ENCODE measurements around the gene AAMP. TPM values are rescaled to one million over a fixed set of nuclear protein-coding genes. Genes with fewer than 3 reads are reported as not detected.

The AAMP gene
- total RNA-seq, 1 donor from 2014 or later, result 48.4 TPM

- intact Hi-C loops (cut with DNase I), result no loop called here
- ATAC-seq (ENCODE audit: poor library complexity), result no peak
- DNase-seq, result no peak
Observed at GRCh38 chr2:218296200-218296599, 26.3 kb upstream of the AAMP start.

DNA sequence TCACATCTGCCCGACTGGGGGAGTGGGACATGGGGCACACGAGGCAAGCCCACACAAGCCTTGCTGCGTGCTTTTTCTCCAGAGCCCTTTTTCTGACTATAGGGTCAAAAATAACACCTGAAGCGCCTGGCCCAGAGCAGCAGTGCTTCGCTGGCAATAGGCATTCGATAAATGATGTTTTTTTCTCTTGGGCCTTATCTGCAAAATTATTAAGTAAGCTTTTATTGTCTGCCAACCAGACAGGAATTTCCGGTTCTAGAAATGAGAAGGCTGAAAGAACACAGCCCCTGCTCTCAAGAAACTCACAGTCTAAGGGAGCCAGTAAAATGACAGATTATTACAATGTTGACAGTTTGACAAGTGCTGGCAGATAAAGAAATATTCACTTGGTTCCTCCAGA, 25.1 kb upstream of the AAMP start:
- intact Hi-C loops (cut with DNase I), result no loop called here
- ATAC-seq (ENCODE audit: poor library complexity) (no peak), DNase-seq (peak; percentile 18)

DNA sequence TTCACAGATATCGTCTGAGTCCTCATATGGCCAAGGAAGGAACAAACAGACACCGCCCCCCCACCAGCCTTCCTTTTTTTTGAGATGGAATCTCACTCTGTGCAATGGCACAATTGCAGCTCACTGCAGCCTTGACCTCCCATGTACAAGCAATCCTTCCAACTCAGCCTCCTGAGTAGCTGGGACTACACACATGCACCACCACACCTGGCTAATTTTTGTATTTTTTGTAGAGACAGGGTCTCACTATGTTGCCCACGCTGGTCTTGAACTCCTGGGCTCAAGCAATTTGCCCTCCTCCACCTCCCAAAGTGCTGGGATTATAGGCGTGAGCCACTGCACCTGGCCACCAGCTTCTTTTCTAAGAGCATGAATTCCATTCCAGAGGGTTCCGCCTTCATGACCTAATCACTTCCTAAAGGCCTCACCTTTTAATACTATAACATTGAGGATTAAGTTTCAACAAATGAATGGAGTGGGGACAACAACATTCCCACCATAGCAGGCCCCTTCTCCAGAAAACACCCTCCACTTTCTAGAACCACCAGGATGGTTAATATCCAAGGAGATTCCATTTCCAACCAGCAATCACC, 24.6 kb upstream of the AAMP start:
- DNase-seq, result peak; percentile 45
- intact Hi-C loops (cut with DNase I), result no loop called here
- ATAC-seq (ENCODE audit: poor library complexity), result no peak

DNA sequence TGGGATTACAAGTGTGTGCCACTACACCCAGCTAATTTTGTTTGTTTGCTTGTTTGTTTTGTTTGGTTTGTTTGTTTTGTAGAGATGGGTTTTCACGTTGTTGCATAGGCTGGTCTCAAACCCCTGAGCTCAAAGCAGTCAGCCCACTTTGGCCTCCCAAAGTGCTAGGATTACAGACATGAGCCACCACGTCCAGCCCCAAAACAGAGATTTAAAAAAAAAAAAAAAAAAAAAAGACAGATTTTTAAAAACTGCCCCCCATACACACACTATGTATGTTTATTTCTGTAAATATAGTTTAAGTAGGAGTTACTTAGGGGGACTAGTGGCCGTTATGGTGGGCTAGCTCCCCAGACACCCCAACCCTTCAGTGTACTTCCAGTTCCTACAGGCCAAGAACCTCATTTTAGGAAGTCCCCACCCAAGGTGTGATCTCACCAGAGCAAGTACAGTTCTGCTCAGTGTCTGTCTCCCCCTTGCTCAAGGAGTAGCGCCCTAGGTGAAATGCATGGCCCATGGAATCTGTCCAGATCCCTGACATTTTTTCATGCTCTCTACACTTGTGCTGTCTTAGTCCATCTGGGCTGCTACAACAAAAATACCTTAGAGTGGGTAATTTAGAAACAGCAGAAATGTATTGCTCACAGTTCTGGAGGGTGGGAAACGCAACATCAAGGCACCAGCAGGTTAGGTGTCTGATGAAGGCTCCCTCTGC, 23.9 kb upstream of the AAMP start:
- ATAC-seq (ENCODE audit: poor library complexity) (no peak), DNase-seq (peak; percentile 23)
- intact Hi-C loops (cut with DNase I), result no loop called here

DNA sequence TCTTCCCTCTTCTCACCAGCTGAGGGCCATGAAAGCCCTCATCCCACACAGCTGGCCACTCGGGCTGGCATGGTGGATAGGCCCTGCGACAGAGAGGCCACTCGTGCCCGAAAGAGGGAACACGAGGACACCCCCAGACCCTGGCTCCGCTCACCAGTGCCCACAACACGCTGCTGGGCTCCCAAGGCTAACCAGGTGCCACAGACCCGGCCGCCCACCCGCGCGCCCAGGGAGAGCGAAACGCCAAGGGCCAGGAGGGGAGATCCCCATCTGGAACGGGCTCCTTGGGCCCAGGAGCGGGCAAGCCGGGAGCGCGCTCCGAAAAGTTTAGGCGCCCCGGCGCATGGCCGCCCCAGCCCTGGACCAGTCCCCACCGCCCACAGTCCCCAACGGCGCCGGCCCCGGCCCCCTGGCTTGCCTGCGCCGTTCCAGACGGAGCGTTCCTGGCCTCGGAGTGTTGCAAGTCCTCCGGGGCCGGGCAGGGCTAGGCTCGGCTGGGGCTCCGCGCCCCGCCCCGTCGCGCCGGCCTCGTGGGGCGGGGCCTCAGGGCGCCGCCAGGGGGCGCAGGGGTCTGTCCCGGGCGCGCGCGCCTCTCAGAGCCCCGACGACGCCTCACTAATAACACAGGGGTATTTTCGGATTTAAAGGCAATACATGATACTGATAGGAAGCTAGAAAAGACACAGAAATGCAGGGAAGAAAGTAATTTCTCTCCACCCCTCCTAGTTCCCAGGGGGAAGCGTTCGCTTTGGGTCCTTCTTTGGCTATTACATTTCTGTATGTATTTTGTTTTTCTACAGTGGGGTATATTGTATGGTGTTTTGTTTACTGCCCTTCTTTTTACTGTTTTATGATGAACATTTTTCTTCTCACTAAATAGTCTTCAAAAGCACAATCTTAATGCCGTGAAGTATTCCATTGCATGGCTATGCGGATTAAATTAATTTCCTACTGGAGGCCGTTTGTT, 22.4 kb upstream of the AAMP start, which contains the start of gene TMBIM1:
Gene TMBIM1, minus strand, starts transcription at position 456 of the 967 bp plus-strand sequence. CDS start 10,362 bp downstream, outside the sequence.
- peak; percentile 93 for ATAC-seq (ENCODE audit: poor library complexity)

DNA sequence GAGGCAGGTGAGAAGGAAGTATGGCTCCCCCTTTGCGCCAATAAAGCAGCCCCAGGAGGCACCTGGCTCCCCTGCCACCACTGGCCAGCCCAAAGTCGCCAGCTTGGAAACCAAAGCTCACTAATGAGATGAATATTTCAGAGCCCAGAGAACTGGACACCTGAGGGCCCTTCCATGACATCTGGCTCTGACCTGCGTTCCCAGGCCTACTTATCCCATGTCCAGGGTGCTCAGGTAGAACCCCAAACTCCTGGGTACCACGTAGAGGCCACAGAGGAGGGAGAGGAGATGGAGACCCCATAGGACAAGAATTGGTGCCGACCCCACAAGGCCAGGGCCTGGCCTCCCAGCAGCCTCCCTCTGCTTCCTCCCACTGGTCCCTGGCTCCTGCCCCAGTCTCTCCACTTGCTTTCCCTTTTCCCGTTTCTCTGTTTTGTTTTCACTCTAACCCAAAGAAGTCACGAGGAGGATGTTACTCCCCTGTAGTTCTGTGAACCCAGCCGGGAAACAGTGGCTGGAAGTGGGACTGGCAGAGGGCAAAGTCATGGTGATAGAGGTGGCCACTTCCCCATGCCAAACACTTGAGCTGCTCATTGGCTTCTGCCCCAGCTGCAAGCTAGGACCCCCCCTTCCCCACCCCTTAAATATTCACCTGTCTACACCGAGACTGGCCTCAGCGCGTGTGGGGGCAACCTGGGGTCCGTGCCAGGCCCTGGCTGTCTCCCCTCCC, 21.5 kb upstream of the AAMP start:
- ATAC-seq (ENCODE audit: poor library complexity) (peak; percentile 21), DNase-seq (no peak)
- intact Hi-C loops (cut with DNase I), result no loop called here

More for the DNA sequence above, 22.4 kb upstream of the AAMP start, which contains the start of gene TMBIM1:
- peak; percentile 91 for DNase-seq
- intact Hi-C loops (cut with DNase I), result no loop called here

- intact Hi-C loops (cut with DNase I), result no loop called here
- DNase-seq (peak; percentile 45), ATAC-seq (ENCODE audit: poor library complexity) (no peak)
Observed at GRCh38 chr2:218290316-218291261, 20.7 kb upstream of the AAMP start.

DNA sequence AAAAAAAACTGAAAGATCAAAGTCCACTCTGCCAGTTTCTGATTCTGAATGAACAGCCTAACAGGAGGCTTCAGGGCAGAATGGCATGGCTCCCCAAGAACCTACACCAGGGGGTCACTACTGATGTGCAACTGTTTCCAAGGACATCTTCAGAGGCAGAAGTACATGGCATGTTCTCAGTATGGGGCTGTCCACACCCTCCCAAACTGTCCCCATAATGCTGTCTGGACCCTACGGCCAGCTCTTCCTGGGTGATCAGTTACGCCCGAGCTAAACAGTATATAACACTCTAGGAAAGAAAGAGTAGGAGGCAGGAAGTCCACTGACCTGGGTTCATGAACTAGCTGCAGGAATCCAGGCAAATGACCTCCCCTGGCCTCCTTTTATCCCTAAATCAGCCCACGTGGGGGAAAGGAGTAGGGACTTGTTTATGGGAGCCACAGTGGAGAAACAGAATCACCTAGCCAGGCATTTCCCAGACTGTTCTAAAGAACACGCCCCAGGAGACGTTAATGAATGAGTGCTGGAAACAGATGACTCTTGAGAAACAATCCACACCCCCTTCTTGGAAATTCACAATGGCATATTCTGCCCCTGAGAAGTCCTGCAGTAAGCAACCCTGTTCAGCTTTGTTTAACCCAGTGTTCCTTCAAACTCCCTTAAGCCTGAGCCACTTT, 19.8 kb upstream of the AAMP start:
- DNase-seq, result peak; percentile 17
- intact Hi-C loops (cut with DNase I), result loop anchor here (5.0 kb wide), 1 partner anchor 108 kb away; the partner anchor contains the start of gene CTDSP1
- ATAC-seq (ENCODE audit: poor library complexity), result no peak

GRCh38 chr2:218286570-218287459, 16.9 kb upstream of the AAMP start:
- intact Hi-C loops (cut with DNase I), result loop anchor here (5.0 kb wide), 1 partner anchor 110 kb away; the partner anchor contains the start of gene CTDSP1
- DNase-seq (peak; percentile 93), ATAC-seq (ENCODE audit: poor library complexity) (peak; percentile 82)

GRCh38 chr2:218285604-218286003, 15.7 kb upstream of the AAMP start:
- ATAC-seq (ENCODE audit: poor library complexity), result peak; percentile 58
- peak; percentile 82 for DNase-seq
- intact Hi-C loops (cut with DNase I), result loop anchor here (5.0 kb wide), 1 partner anchor 112 kb away; the partner anchor contains the start of gene CTDSP1

DNA sequence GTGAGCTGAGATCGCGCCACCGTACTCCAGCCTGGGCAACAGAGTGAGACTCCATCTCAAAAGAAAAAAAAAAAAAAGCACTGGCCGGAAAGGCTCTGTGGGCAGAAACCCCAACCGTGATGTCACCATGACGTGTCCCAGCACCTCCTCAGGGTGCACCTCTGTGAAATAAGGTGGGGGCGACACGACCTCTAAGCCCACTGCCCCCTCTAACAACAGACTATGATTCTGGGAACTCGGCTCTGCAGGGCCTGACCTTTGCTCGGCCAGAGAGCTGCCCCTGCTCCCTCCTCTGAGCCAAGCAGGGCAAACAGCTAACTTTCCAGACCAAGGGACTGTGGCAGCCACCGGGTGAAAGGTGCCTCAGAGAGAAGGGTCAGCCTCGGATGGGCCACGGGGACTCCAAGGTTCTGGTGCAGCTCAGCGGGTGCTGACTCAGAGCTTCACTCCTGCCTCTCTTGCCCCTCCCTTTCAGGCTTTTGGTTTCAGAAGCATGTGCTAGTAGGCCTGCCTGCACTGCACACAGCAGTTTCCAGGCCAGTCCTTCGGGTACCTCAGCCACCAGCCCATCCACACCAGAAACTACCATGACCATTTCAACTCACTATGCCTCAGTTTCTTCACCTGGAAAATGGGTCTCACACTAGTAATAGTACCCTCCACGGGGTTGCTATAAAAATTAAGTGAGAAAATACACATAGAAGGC, 14.3 kb upstream of the AAMP start:
- intact Hi-C loops (cut with DNase I), result no loop called here
- DNase-seq (peak; percentile 63), ATAC-seq (ENCODE audit: poor library complexity) (no peak)

GRCh38 chr2:218282173-218282991, 12.4 kb upstream of the AAMP start:
- peak; percentile 57 for DNase-seq
- peak; percentile 15 for ATAC-seq (ENCODE audit: poor library complexity)
- intact Hi-C loops (cut with DNase I), result no loop called here

DNA sequence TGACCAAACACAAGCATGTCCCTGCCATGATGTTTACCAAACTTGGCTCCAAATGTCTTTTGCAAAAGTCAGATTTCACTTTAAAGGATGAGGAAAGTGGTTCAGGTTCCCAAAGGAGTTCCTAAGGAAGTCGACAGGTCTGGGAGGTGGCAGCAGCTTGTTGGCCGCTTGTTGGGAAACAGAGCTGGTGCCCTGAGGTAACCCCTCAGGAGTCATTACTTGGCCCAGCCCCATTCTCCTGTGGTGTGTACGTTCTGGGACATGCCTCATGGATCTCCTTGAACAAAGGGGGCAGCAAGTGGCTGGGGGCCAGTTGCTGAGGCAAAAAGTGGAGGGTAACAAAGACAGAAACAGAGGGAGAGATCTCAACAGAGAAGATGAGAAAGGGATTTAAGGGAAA, 11.5 kb upstream of the AAMP start:
- peak; percentile 56 for DNase-seq
- intact Hi-C loops (cut with DNase I), result no loop called here
- peak; percentile 42 for ATAC-seq (ENCODE audit: poor library complexity)

- intact Hi-C loops (cut with DNase I), result no loop called here
- no peak for ATAC-seq (ENCODE audit: poor library complexity)
- DNase-seq, result peak; percentile 40
Observed at GRCh38 chr2:218280260-218280870, 10.4 kb upstream of the AAMP start.
